Astrocyte (in vitro differentiated cells and primary cell): ENCODE data around the gene GFPT2. TPM values are rescaled to one million over a fixed set of nuclear protein-coding genes. Genes with fewer than 3 reads are reported as not detected.

Source experiments
- DNase-seq: peaks from one replicate; pipeline ENCODE4 v3.0.0-alpha.2; 2010; ENCODE audit warnings: low read depth
- FAIRE-seq: peaks from 2 replicates; lab custom pipeline; 2011; peaks lifted over from hg19 to GRCh38; lab: Jason Lieb, UNC
- H2AFZ ChIP-seq: 2 replicates; pipeline ENCODE4 v1.6.0; 2012; ENCODE audit warnings: low read depth, low read length, inconsistent platforms
- H3K27ac ChIP-seq: 2 replicates; pipeline ENCODE4 v1.5.1; 2011; ENCODE audit warnings: low read depth, low read length, inconsistent platforms
- H3K27me3 ChIP-seq: 2 replicates; pipeline ENCODE4 v1.6.0; 2011; ENCODE audit warnings: low read length, inconsistent platforms; ENCODE audit not compliant: insufficient read depth
- H3K36me3 ChIP-seq: 2 replicates; pipeline ENCODE4 v1.5.1; 2011; ENCODE audit warnings: low read length, inconsistent platforms; ENCODE audit not compliant: insufficient read depth
- H3K4me1 ChIP-seq: 2 replicates; pipeline ENCODE4 v1.5.1; 2011; ENCODE audit warnings: low read length, inconsistent platforms; ENCODE audit not compliant: insufficient read depth
- H3K4me2 ChIP-seq: 2 replicates; pipeline ENCODE4 v1.6.0; 2012; ENCODE audit warnings: low read length, inconsistent platforms
- H3K4me3 ChIP-seq: 2 replicates; pipeline ENCODE4 v1.5.1; 2011; ENCODE audit warnings: low read depth, mild to moderate bottlenecking, low read length, inconsistent platforms; ENCODE audit not compliant: insufficient read depth
- H3K79me2 ChIP-seq: 2 replicates; pipeline ENCODE4 v1.6.0; 2012; ENCODE audit warnings: mild to moderate bottlenecking, low read length, inconsistent platforms; ENCODE audit not compliant: insufficient read depth
- H3K9ac ChIP-seq: 2 replicates; pipeline ENCODE4 v1.6.0; 2012; ENCODE audit warnings: mild to moderate bottlenecking, low read length, inconsistent platforms
- H3K9me3 ChIP-seq: 2 replicates; pipeline ENCODE4 v1.5.1; 2012; ENCODE audit warnings: low read depth, mild to moderate bottlenecking, low read length, inconsistent platforms; ENCODE audit not compliant: insufficient read depth
- H4K20me1 ChIP-seq: 2 replicates; pipeline ENCODE4 v1.6.0; 2012; ENCODE audit warnings: low read length, inconsistent platforms; ENCODE audit not compliant: insufficient read depth
- H3K27ac Mint-ChIP-seq: one replicate; pipeline ENCODE4 v1.8.0; 2021; ENCODE audit warnings: mild to moderate bottlenecking, mixed read lengths; ENCODE audit not compliant: unreplicated experiment
- H3K27me3 Mint-ChIP-seq: one replicate; pipeline ENCODE4 v1.8.0; 2021; ENCODE audit warnings: low read depth, mixed read lengths; ENCODE audit not compliant: unreplicated experiment
- H3K36me3 Mint-ChIP-seq: one replicate; pipeline ENCODE4 v1.8.0; 2021; ENCODE audit warnings: low read depth, mixed read lengths; ENCODE audit not compliant: unreplicated experiment
- H3K4me1 Mint-ChIP-seq: one replicate; pipeline ENCODE4 v1.8.0; 2021; ENCODE audit warnings: low read depth, mixed read lengths; ENCODE audit not compliant: unreplicated experiment
- H3K4me3 Mint-ChIP-seq: one replicate; pipeline ENCODE4 v1.8.0; 2021; ENCODE audit warnings: mild to moderate bottlenecking, moderate library complexity, mixed read lengths; ENCODE audit not compliant: unreplicated experiment
- H3K9me3 Mint-ChIP-seq: one replicate; pipeline ENCODE4 v1.8.0; 2021; ENCODE audit warnings: mild to moderate bottlenecking, mixed read lengths; ENCODE audit not compliant: unreplicated experiment
- CTCF ChIP-seq: IDR thresholded peaks from 2 replicates; pipeline ENCODE4 v1.5.1; 2011; ENCODE audit warnings: low read depth, mild to moderate bottlenecking, inconsistent platforms, low read length, moderate library complexity; ENCODE audit not compliant: insufficient read depth
- EZH2 ChIP-seq: IDR thresholded peaks from 2 replicates; pipeline ENCODE4 v1.6.1; 2012; ENCODE audit warnings: mild to moderate bottlenecking, low read length, inconsistent platforms; ENCODE audit not compliant: insufficient read depth
- total RNA-seq: library from RNA; stranded (reverse); gene quantifications from 2 replicates; pipeline ENCODE4 v1.2.1, GENCODE V29; 2021

GFPT2 gene
- total RNA-seq, 1 donor from 2014 or later, result 14.6 TPM

DNA sequence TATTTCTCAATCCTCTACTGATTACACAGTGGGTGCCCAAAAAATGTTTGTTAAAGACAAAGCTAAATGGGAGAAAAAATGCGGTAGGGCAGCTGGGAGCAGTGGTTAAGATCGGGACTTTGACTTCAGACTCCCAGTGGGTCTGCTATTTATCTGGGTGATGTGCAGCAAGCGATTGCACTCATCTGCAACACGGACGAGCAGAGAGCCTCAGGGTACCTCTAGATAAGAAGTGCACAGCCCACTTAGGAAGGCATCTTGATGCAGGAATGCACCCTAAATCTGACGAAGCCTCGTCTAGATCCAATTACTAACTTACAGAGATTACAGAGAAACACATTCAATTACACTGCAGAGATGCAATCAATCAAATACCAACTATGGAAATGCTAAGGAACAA lies 65.3 kb downstream of the GFPT2 start:
- H3K79me2 ChIP-seq, result peaks cover 67% of the 10 kb centered on the region
- no peak overlapping the region for H3K27ac Mint-ChIP-seq
- H3K36me3 Mint-ChIP-seq, result peaks cover 17% of the 10 kb centered on the region

GRCh38 chr5:180287404-180287803 lies 65.7 kb downstream of the GFPT2 start:
- Histone ChIP-seq H3K4me1 (peaks cover 8% of the 10 kb centered on the region), H2AFZ (no peak overlapping the region), H3K9ac (no peak overlapping the region), H3K27ac (no peak overlapping the region), H4K20me1 (peaks cover 58% of the 10 kb centered on the region), H3K4me2 (no peak overlapping the region), H3K9me3 (no peaks in the 10 kb centered on the region), H3K79me2 (peaks cover 72% of the 10 kb centered on the region), H3K36me3 (no peaks in the 10 kb centered on the region), H3K4me3 (no peak overlapping the region), H3K27me3 (no peaks in the 10 kb centered on the region)
- FAIRE-seq, result no peak
- H3K27me3 Mint-ChIP-seq, result no peaks in the 10 kb centered on the region
- H3K4me1 Mint-ChIP-seq, result peaks cover 8% of the 10 kb centered on the region
- H3K36me3 Mint-ChIP-seq, result peaks cover 17% of the 10 kb centered on the region
- no peaks in the 10 kb centered on the region for H3K9me3 Mint-ChIP-seq
- DNase-seq, result no peak
- no peak overlapping the region for H3K4me3 Mint-ChIP-seq
- TF ChIP-seq CTCF (no peak), EZH2 (no peak)
- no peak overlapping the region for H3K27ac Mint-ChIP-seq

More for the DNA sequence above, 65.3 kb downstream of the GFPT2 start:
- Histone ChIP-seq H2AFZ (no peak overlapping the region), H3K9ac (no peak overlapping the region), H3K27me3 (no peaks in the 10 kb centered on the region), H4K20me1 (peaks cover 55% of the 10 kb centered on the region), H3K27ac (no peak overlapping the region), H3K4me2 (no peak overlapping the region), H3K9me3 (no peaks in the 10 kb centered on the region), H3K4me3 (no peak overlapping the region), H3K36me3 (no peaks in the 10 kb centered on the region), H3K4me1 (peaks cover 8% of the 10 kb centered on the region)
- FAIRE-seq (no peak), DNase-seq (no peak)
- TF ChIP-seq EZH2, result no peak
- no peak for TF ChIP-seq CTCF
- no peaks in the 10 kb centered on the region for H3K9me3 Mint-ChIP-seq
- peaks cover 8% of the 10 kb centered on the region for H3K4me1 Mint-ChIP-seq
- no peaks in the 10 kb centered on the region for H3K27me3 Mint-ChIP-seq
- no peak overlapping the region for H3K4me3 Mint-ChIP-seq

GRCh38 chr5:180284149-180284548 lies 69.0 kb downstream of the GFPT2 start:
- no peak overlapping the region for H3K4me3 Mint-ChIP-seq
- no peak overlapping the region for H3K27ac Mint-ChIP-seq
- Histone ChIP-seq H2AFZ (no peak overlapping the region), H3K4me1 (peaks cover 5% of the 10 kb centered on the region), H3K9me3 (peaks cover 2% of the 10 kb centered on the region), H3K36me3 (no peaks in the 10 kb centered on the region), H3K9ac (no peak overlapping the region), H3K27me3 (no peaks in the 10 kb centered on the region), H4K20me1 (peaks cover 40% of the 10 kb centered on the region), H3K27ac (no peak overlapping the region), H3K4me2 (no peak overlapping the region), H3K4me3 (no peak overlapping the region), H3K79me2 (peaks cover 71% of the 10 kb centered on the region)
- no peaks in the 10 kb centered on the region for H3K27me3 Mint-ChIP-seq
- DNase-seq (no peak), FAIRE-seq (no peak)
- peaks cover 31% of the 10 kb centered on the region for H3K36me3 Mint-ChIP-seq
- peaks cover 7% of the 10 kb centered on the region for H3K9me3 Mint-ChIP-seq
- no peak for TF ChIP-seq CTCF
- H3K4me1 Mint-ChIP-seq, result peaks cover 4% of the 10 kb centered on the region
